Measurements from ENCODE around the gene ALK. TPM values are rescaled to one million over a fixed set of nuclear protein-coding genes. Genes with fewer than 3 reads are reported as not detected.

ALK gene
- total RNA-seq, 4 donors from 2014 or later, result 0.83 to 1.6 (median 1.2) TPM

- no peak for DNase-seq (ENCODE audit: extremely low spot score)
- Histone ChIP-seq H3K36me3 (no peaks in the 10 kb centered on the region), H3K4me3 (no peak overlapping the region), H3K27ac (replicated peaks in 1 of 4) (no peak overlapping the region), H3K27me3 (no peaks in the 10 kb centered on the region), H3K4me1 (peaks cover 0 to 10% (median 7%) of the 10 kb centered on the region in 4 donors), H3K9me3 (no peaks in the 10 kb centered on the region)
- TF ChIP-seq EP300 (IDR thresholded peaks at IDR 0.05) (no peak), CTCF (IDR thresholded peaks at IDR 0.05) (no peak), POLR2AphosphoS5 (IDR thresholded peaks at IDR 0.05) (no peak), POLR2A (IDR thresholded peaks at IDR 0.05; ENCODE audit: low read depth) (no peak)
- intact Hi-C loops (cut with DNase I), result no loop called here
- 89% methylated on average over 2 of the region's 2 CpGs for WGBS
These were observed 229.9 kb downstream of the ALK start for GRCh38 chr2:29691391-29691950.

GRCh38 chr2:29689666-29690065 is 231.7 kb downstream of the ALK start:
- 94% methylated on average over 5 of the region's 5 CpGs for WGBS
- H3K36me3 ChIP-seq, result no peaks in the 10 kb centered on the region
- TF ChIP-seq POLR2AphosphoS5 (IDR thresholded peaks at IDR 0.05) (no peak), POLR2A (IDR thresholded peaks at IDR 0.05; ENCODE audit: low read depth) (no peak), CTCF (IDR thresholded peaks at IDR 0.05) (no peak), EP300 (IDR thresholded peaks at IDR 0.05) (no peak)
- H3K4me1 ChIP-seq, result peaks cover 0 to 7% (median 5%) of the 10 kb centered on the region in 4 donors
- H3K9me3 ChIP-seq, result no peaks in the 10 kb centered on the region
- H3K27ac ChIP-seq (replicated peaks in 1 of 4), result no peak overlapping the region
- no peaks in the 10 kb centered on the region for H3K27me3 ChIP-seq
- no peak overlapping the region for H3K4me3 ChIP-seq
- no peak for DNase-seq (ENCODE audit: extremely low spot score)
- intact Hi-C loops (cut with DNase I), result no loop called here

- no peak overlapping the region for H3K27ac ChIP-seq (replicated peaks in 1 of 4)
- H3K4me3 ChIP-seq, result no peak overlapping the region
- no peaks in the 10 kb centered on the region for H3K27me3 ChIP-seq
- no peaks in the 10 kb centered on the region for H3K4me1 ChIP-seq
- no peak for DNase-seq (ENCODE audit: extremely low spot score)
- no peaks in the 10 kb centered on the region for H3K9me3 ChIP-seq
- no peaks in the 10 kb centered on the region for H3K36me3 ChIP-seq
- no peak for TF ChIP-seq CTCF (IDR thresholded peaks at IDR 0.05)
- intact Hi-C loops (cut with DNase I), result no loop called here
- 97% methylated on average over 2 of the region's 2 CpGs for WGBS
These were observed 233.0 kb downstream of the ALK start for GRCh38 chr2:29688429-29688828.

GRCh38 chr2:29687121-29687520 is 234.3 kb downstream of the ALK start:
- H3K36me3 ChIP-seq, result no peaks in the 10 kb centered on the region
- H3K4me1 ChIP-seq, result no peaks in the 10 kb centered on the region
- 86% methylated on average over 2 of the region's 2 CpGs for WGBS
- intact Hi-C loops (cut with DNase I), result no loop called here
- no peaks in the 10 kb centered on the region for H3K9me3 ChIP-seq
- H3K4me3 ChIP-seq, result no peak overlapping the region
- TF ChIP-seq POLR2A (IDR thresholded peaks at IDR 0.05; ENCODE audit: low read depth), result no peak
- no peak for TF ChIP-seq CTCF (IDR thresholded peaks at IDR 0.05)
- TF ChIP-seq POLR2AphosphoS5 (IDR thresholded peaks at IDR 0.05), result no peak
- no peak for TF ChIP-seq EP300 (IDR thresholded peaks at IDR 0.05)
- no peak for DNase-seq (ENCODE audit: extremely low spot score)
- no peak overlapping the region for H3K27ac ChIP-seq (replicated peaks in 1 of 4)
- H3K27me3 ChIP-seq, result no peaks in the 10 kb centered on the region

- TF ChIP-seq CTCF (IDR thresholded peaks at IDR 0.05), result no peak
These were observed 244.4 kb downstream of the ALK start for GRCh38 chr2:29676886-29677453.

More at GRCh38 chr2:29676886-29677453, 244.4 kb downstream of the ALK start:
- H3K4me3 ChIP-seq, result no peak overlapping the region
- peaks cover 0 to 8% (median 2%) of the 10 kb centered on the region in 4 donors for H3K9me3 ChIP-seq
- H3K27me3 ChIP-seq, result no peaks in the 10 kb centered on the region
- H3K4me1 ChIP-seq, result no peaks in the 10 kb centered on the region
- H3K36me3 ChIP-seq, result no peaks in the 10 kb centered on the region
- no peak for DNase-seq (ENCODE audit: extremely low spot score)
- no peak overlapping the region for H3K27ac ChIP-seq (replicated peaks in 1 of 4)
- intact Hi-C loops (cut with DNase I), result no loop called here

Measured in esophagus muscularis mucosa (tissue), 4 donors.